Cardiac muscle cell (in vitro differentiated cells and primary cell): ENCODE measurements around the gene VTI1A. TPM values are rescaled to one million over a fixed set of nuclear protein-coding genes. Genes with fewer than 3 reads are reported as not detected.

ENCODE experiments used
- DNase-seq, 2 donors: peaks; one replicate each; pipeline versions ENCODE4 v3.0.0 to v3.0.0-alpha.2; 2010 to 2017; ENCODE audit warnings: low read depth in 1 of 2, low spot score in 1 of 2
- H3K27ac ChIP-seq: fragments of 200-600 bp; sonication (generic); 2 replicates; pipeline ENCODE4 v1.5.1; 2016
- H3K27me3 ChIP-seq: fragments of 200-600 bp; sonication (generic); 2 replicates; pipeline ENCODE4 v1.6.0; 2016; ENCODE audit warnings: control low read depth
- H3K36me3 ChIP-seq: fragments of 200-600 bp; sonication (generic); 2 replicates; pipeline ENCODE4 v1.5.1; 2016; ENCODE audit warnings: control low read depth
- H3K4me1 ChIP-seq: fragments of 200-600 bp; sonication (generic); 2 replicates; pipeline ENCODE4 v1.8.1; 2017; ENCODE audit warnings: low read depth, mild to moderate bottlenecking, mixed run types
- H3K4me3 ChIP-seq: fragments of 200-600 bp; sonication (generic); 2 replicates; pipeline ENCODE4 v1.5.1; 2016; ENCODE audit warnings: mild to moderate bottlenecking
- H3K9me3 ChIP-seq: fragments of 200-600 bp; sonication (generic); 2 replicates; pipeline ENCODE4 v1.5.1; 2017; ENCODE audit warnings: low read depth, mild to moderate bottlenecking, control low read depth
- CTCF ChIP-seq: IDR thresholded peaks from 2 replicates; pipeline ENCODE4 v1.5.1; 2012; ENCODE audit warnings: low read depth, mild to moderate bottlenecking, low read length
- polyA plus RNA-seq: library from polyadenylated mRNA; unstranded; fragments of >200 nt; fragmentation: Nextera tagmentation; extraction: Ambion mirVana; gene quantifications from 2 replicates; pipeline ENCODE4 v1.2.1, GENCODE V29; 2016
- total RNA-seq: library from RNA; depleted of rRNA; stranded (reverse); fragments of >200 nt; gene quantifications from 2 replicates; pipeline ENCODE4 v1.2.3, GENCODE V29; 2016

Gene VTI1A
- total and polyA plus RNA-seq, 2 experiments from 2014 or later: 19.3 to 33.1 TPM

- no peak for DNase-seq
- Histone ChIP-seq H3K4me3 (no peak overlapping the region), H3K9me3 (no peaks in the 10 kb centered on the region), H3K36me3 (no peaks in the 10 kb centered on the region), H3K27me3 (no peaks in the 10 kb centered on the region), H3K4me1 (peaks cover 22% of the 10 kb centered on the region), H3K27ac (no peak overlapping the region)
- no peak for TF ChIP-seq CTCF
Measured at GRCh38 chr10:112751651-112752050, 304.6 kb downstream of the VTI1A start.

GRCh38 chr10:112752288-112752687, 305.3 kb downstream of the VTI1A start:
- no peak overlapping the region for H3K27ac ChIP-seq
- TF ChIP-seq CTCF: no peak
- no peaks in the 10 kb centered on the region for H3K9me3 ChIP-seq
- no peaks in the 10 kb centered on the region for H3K36me3 ChIP-seq
- H3K4me3 ChIP-seq: no peak overlapping the region
- H3K27me3 ChIP-seq: no peaks in the 10 kb centered on the region
- H3K4me1 ChIP-seq: peaks cover 22% of the 10 kb centered on the region
- peak in 1 of 2 donors; percentile 38 for DNase-seq

GRCh38 chr10:112753961-112754411, 307.0 kb downstream of the VTI1A start:
- no peak for TF ChIP-seq CTCF
- H3K4me3 ChIP-seq: no peak overlapping the region
- H3K27ac ChIP-seq: no peak overlapping the region
- no peaks in the 10 kb centered on the region for H3K36me3 ChIP-seq
- H3K27me3 ChIP-seq: no peaks in the 10 kb centered on the region
- peak in 1 of 2 donors; percentile 58 for DNase-seq
- H3K4me1 ChIP-seq: peaks cover 22% of the 10 kb centered on the region
- H3K9me3 ChIP-seq: no peaks in the 10 kb centered on the region

GRCh38 chr10:112755446-112756234, 308.6 kb downstream of the VTI1A start:
- no peak for TF ChIP-seq CTCF
- DNase-seq: peak; percentile 33 to 69

GRCh38 chr10:112756235-112756527, 309.2 kb downstream of the VTI1A start:
- no peak for DNase-seq
- TF ChIP-seq CTCF: no peak
- H3K4me3 ChIP-seq: no peak overlapping the region

More at GRCh38 chr10:112755446-112756234, 308.6 kb downstream of the VTI1A start:
- no peaks in the 10 kb centered on the region for H3K27me3 ChIP-seq
- H3K4me1 ChIP-seq: peaks cover 27% of the 10 kb centered on the region
- H3K27ac ChIP-seq: no peak overlapping the region
- no peaks in the 10 kb centered on the region for H3K36me3 ChIP-seq
- no peak overlapping the region for H3K4me3 ChIP-seq
- no peaks in the 10 kb centered on the region for H3K9me3 ChIP-seq

More at GRCh38 chr10:112756235-112756527, 309.2 kb downstream of the VTI1A start:
- Histone ChIP-seq H3K4me1 (peaks cover 29% of the 10 kb centered on the region), H3K27me3 (no peaks in the 10 kb centered on the region), H3K9me3 (no peaks in the 10 kb centered on the region), H3K27ac (no peak overlapping the region), H3K36me3 (no peaks in the 10 kb centered on the region)
